Endothelial cell of umbilical vein (primary cell): ENCODE data around the gene SGK1. TPM values are rescaled to one million over a fixed set of nuclear protein-coding genes. Genes with fewer than 3 reads are reported as not detected.

Experiments used
- BruUV-seq: library from RNA; stranded (reverse); fragments of 400-500 nt; replicated peaks from 2 replicates; lab custom pipeline; 2021; lab: Mats Ljungman, UMichigan
- CTCF ChIA-PET: fragments of 300-600, 350-600 bp; sonication (Branson Sonifier 250); formaldehyde crosslinking; loops from one replicate; lab custom pipeline; 2021; ENCODE audit warnings: antibody characterized with exemption, inconsistent platforms; lab: Charles Lee
- POLR2A ChIA-PET: fragments of 300-600, 350-600 bp; sonication (Branson Sonifier 250); formaldehyde crosslinking; loops from one replicate; lab custom pipeline; 2021; ENCODE audit warnings: antibody characterized with exemption, inconsistent platforms; lab: Charles Lee
- DNase-seq: peaks from one replicate; pipeline ENCODE4 v3.0.0-alpha.2; 2011; ENCODE audit warnings: low read depth, low spot score
- FAIRE-seq: peaks from 2 replicates; lab custom pipeline; 2011; peaks lifted over from hg19 to GRCh38; lab: Jason Lieb, UNC
- H2AFZ ChIP-seq: 2 replicates; pipeline ENCODE4 v1.6.0; 2012; ENCODE audit warnings: low read depth, low read length, control low read depth, inconsistent platforms
- H3K27ac ChIP-seq: 2 replicates; pipeline ENCODE4 v1.5.1; 2011; ENCODE audit warnings: low read depth, mild to moderate bottlenecking, control low read depth, low read length, moderate library complexity; ENCODE audit not compliant: insufficient read depth
- H3K27me3 ChIP-seq, 2 experiments: 2 replicates each; pipeline versions ENCODE4 v1.6.0 to v1.6.1; 2011; ENCODE audit warnings: low read length in 2 of 2, mixed read lengths in 1 of 2; ENCODE audit not compliant: control insufficient read depth in 2 of 2, insufficient read depth in 2 of 2
- H3K36me3 ChIP-seq, 2 experiments: 2 replicates in 1 of 2; 3 replicates in 1 of 2; pipeline ENCODE4 v1.5.1; 2011; ENCODE audit warnings: low read length in 2 of 2, mild to moderate bottlenecking in 1 of 2, moderate library complexity in 1 of 2; ENCODE audit not compliant: control insufficient read depth in 2 of 2, insufficient read depth in 2 of 2; ENCODE audit errors: extremely low read depth in 1 of 2
- H3K4me1 ChIP-seq: 3 replicates; pipeline ENCODE4 v1.5.1; 2011; ENCODE audit warnings: mild to moderate bottlenecking, low read length; ENCODE audit not compliant: control insufficient read depth, insufficient read depth; ENCODE audit errors: extremely low read depth
- H3K4me2 ChIP-seq: 2 replicates; pipeline ENCODE4 v1.6.1; 2011; ENCODE audit warnings: low read length, control low read depth, mixed read lengths; ENCODE audit not compliant: insufficient read depth
- H3K4me3 ChIP-seq, 3 experiments: fragments of 200-600 bp in 1 of 3; sonication (generic), shearing (Covaris generic) in 1 of 3; replicated peaks in 1 of 3; 2 replicates each; pipeline ENCODE4 v1.5.1; 2011 to 2016; ENCODE audit warnings: control low read depth in 3 of 3, low read length in 3 of 3, mild to moderate bottlenecking in 2 of 3, inconsistent platforms in 1 of 3, low read depth in 1 of 3, moderate library complexity in 1 of 3; ENCODE audit not compliant: insufficient read depth in 1 of 3
- H3K79me2 ChIP-seq: 2 replicates; pipeline ENCODE4 v1.6.0; 2012; ENCODE audit warnings: low read length, inconsistent platforms; ENCODE audit not compliant: control insufficient read depth, insufficient read depth
- H3K9ac ChIP-seq: replicated peaks from 2 replicates; pipeline ENCODE3; 2011; ENCODE audit warnings: low read length, control low read depth; ENCODE audit not compliant: insufficient read depth; ENCODE audit errors: extremely low read depth
- H3K9me1 ChIP-seq: replicated peaks from 3 replicates; pipeline ENCODE4 v1.6.0; 2011; ENCODE audit warnings: mild to moderate bottlenecking, low read length; ENCODE audit not compliant: control insufficient read depth, insufficient read depth; ENCODE audit errors: extremely low read depth
- H3K9me3 ChIP-seq: replicated peaks from 2 replicates; pipeline ENCODE4 v1.5.1; 2012; ENCODE audit warnings: low read length, inconsistent platforms; ENCODE audit not compliant: control insufficient read depth, insufficient read depth
- H4K20me1 ChIP-seq: replicated peaks from 2 replicates; pipeline ENCODE3; 2011; ENCODE audit warnings: mild to moderate bottlenecking, low read length; ENCODE audit not compliant: control insufficient read depth, insufficient read depth; ENCODE audit errors: extremely low read depth
- CTCF ChIP-seq, 2 donors: IDR thresholded peaks; 1 replicate in 1 of 2; 2 replicates in 1 of 2; pipeline ENCODE4 v1.5.1; 2011; ENCODE audit warnings: low read length in 2 of 2, mild to moderate bottlenecking in 2 of 2, moderate library complexity in 2 of 2, control low read depth in 1 of 2, inconsistent platforms in 1 of 2, low read depth in 1 of 2; ENCODE audit not compliant: insufficient read depth in 1 of 2; ENCODE audit errors: extremely low read depth in 1 of 2
- EZH2 ChIP-seq: IDR thresholded peaks from 2 replicates; pipeline ENCODE4 v1.6.1; 2012; ENCODE audit warnings: borderline replicate concordance, low read depth, mild to moderate bottlenecking, moderate library complexity, low read length, inconsistent platforms; ENCODE audit not compliant: severe bottlenecking
- FOS ChIP-seq: IDR thresholded peaks from 2 replicates; pipeline ENCODE4 v1.6.1; 2011; ENCODE audit warnings: mild to moderate bottlenecking, low read length, moderate library complexity, borderline replicate concordance; ENCODE audit not compliant: insufficient read depth
- GATA2 ChIP-seq: IDR thresholded peaks from 2 replicates; pipeline ENCODE4 v1.7.0; 2011; ENCODE audit warnings: low read depth, mild to moderate bottlenecking, moderate library complexity, mixed read lengths, low read length; ENCODE audit not compliant: insufficient read length, insufficient read depth
- JUN ChIP-seq: IDR thresholded peaks from 2 replicates; pipeline ENCODE4 v1.6.1; 2011; ENCODE audit warnings: borderline replicate concordance, low read depth; ENCODE audit not compliant: insufficient read length, insufficient read depth
- MAX ChIP-seq: IDR thresholded peaks from 2 replicates; pipeline ENCODE4 v1.6.1; 2011; ENCODE audit not compliant: insufficient read depth, insufficient read length
- MYC ChIP-seq: IDR thresholded peaks from one replicate; pipeline ENCODE4 v1.6.1; 2011; ENCODE audit warnings: mild to moderate bottlenecking, low read depth, low read length
- POLR2A ChIP-seq: IDR thresholded peaks from 2 replicates; pipeline ENCODE4 v1.6.1; 2012; ENCODE audit warnings: low read depth, mild to moderate bottlenecking, control low read depth, low read length
- POLR2AphosphoS5 ChIP-seq: IDR thresholded peaks from 2 replicates; pipeline ENCODE4 v1.6.1; 2012; ENCODE audit warnings: low read depth, mild to moderate bottlenecking, control low read depth, low read length, moderate library complexity; ENCODE audit not compliant: insufficient read depth
- dilution Hi-C: fragments of 300-500 bp; cut with MboI; formaldehyde crosslinking; loops from one replicate; pipeline ENCODE4 v1.15.0; 2019; ENCODE audit warnings: low sequenced_read_pairs; ENCODE audit not compliant: extremely low pct_ligation_motif_present
- intact Hi-C: fragments of 100-400 bp; cut with micrococcal nuclease; formaldehyde crosslinking; loops from one replicate; pipeline ENCODE4 v1.10.0; 2022
- polyA plus RNA-seq, 4 experiments: library from polyadenylated mRNA; depleted of rRNA in 3 of 4; stranded (reverse) in 3 of 4; unstranded in 1 of 4; fragments of >200 nt; gene quantifications; 2 replicates each; pipeline versions ENCODE4 v1.2.1 to v1.2.3, GENCODE V29; 2011 to 2012; ENCODE audit warnings: missing spikeins in 1 of 4
- total RNA-seq: library from RNA; stranded (reverse); gene quantifications from 2 replicates; pipeline ENCODE4 v1.2.3, GENCODE V29; 2021

Gene SGK1
- total and polyA plus RNA-seq, 2 donors (not counting 3 experiments of a cell fraction or from before 2014, with no cell fraction given): 121 to 128 TPM

GRCh38 chr6:134261766-134262165 lies 56.1 kb downstream of the SGK1 start:
- Histone ChIP-seq H3K27me3 (no peaks in the 10 kb centered on the region), H4K20me1 (no peaks in the 10 kb centered on the region), H3K4me2 (no peak overlapping the region), H3K79me2 (no peaks in the 10 kb centered on the region), H3K4me3 (no peak overlapping the region), H3K27ac (no peak overlapping the region), H3K4me1 (no peaks in the 10 kb centered on the region), H2AFZ (no peak overlapping the region), H3K36me3 (no peaks in the 10 kb centered on the region), H3K9me3 (no peaks in the 10 kb centered on the region), H3K9me1 (no peaks in the 10 kb centered on the region), H3K9ac (no peak overlapping the region)
- FAIRE-seq: no peak
- ChIA-PET CTCF (interaction anchor here (1.6 kb wide), 1 partner anchor 14 kb away, joined by 4 read pairs; no protein-coding TSS in a partner anchor), POLR2A (no interaction called here)
- DNase-seq: no peak
- dilution Hi-C loops: no loop called here
- BruUV-seq: no TSS peak
- TF ChIP-seq CTCF (IDR thresholded peaks at IDR 0.05; ENCODE audit: extremely low read depth in 1 of 2, insufficient read depth in 1 of 2, low read depth in 1 of 2, low read length in 2 of 2) (no peak), MYC (no peak), EZH2 (no peak), POLR2A (no peak), GATA2 (no peak), MAX (no peak), POLR2AphosphoS5 (no peak), JUN (no peak), FOS (no peak)
- intact Hi-C loops: no loop called here
